H7 (cell line): ENCODE results near the gene CCDC187. TPM values are rescaled to one million over a fixed set of nuclear protein-coding genes. Genes with fewer than 3 reads are reported as not detected.

ENCODE experiments used
- DNase-seq: peaks from one replicate; pipeline ENCODE4 v3.0.0; 2012
- H3K27me3 ChIP-seq: 2 replicates; pipeline ENCODE4 v1.6.0; 2011; ENCODE audit warnings: mild to moderate bottlenecking, low read length; ENCODE audit not compliant: control insufficient read depth, insufficient read depth
- H3K36me3 ChIP-seq: replicated peaks from 2 replicates; pipeline ENCODE4 v1.5.1; 2011; ENCODE audit warnings: low read length; ENCODE audit not compliant: control insufficient read depth, insufficient read depth
- H3K4me3 ChIP-seq: 2 replicates; pipeline ENCODE4 v1.5.1; 2011; ENCODE audit warnings: low read depth, mild to moderate bottlenecking, control low read depth, low read length, moderate library complexity; ENCODE audit not compliant: insufficient read depth
- total RNA-seq: library from RNA; depleted of rRNA; stranded (reverse); fragments of >200 nt; shearing (Covaris generic); gene quantifications from 2 replicates; pipeline ENCODE4 v1.2.3, GENCODE V29; 2014

Gene CCDC187
- total RNA-seq, 1 experiment from 2014 or later, result not detected

DNA sequence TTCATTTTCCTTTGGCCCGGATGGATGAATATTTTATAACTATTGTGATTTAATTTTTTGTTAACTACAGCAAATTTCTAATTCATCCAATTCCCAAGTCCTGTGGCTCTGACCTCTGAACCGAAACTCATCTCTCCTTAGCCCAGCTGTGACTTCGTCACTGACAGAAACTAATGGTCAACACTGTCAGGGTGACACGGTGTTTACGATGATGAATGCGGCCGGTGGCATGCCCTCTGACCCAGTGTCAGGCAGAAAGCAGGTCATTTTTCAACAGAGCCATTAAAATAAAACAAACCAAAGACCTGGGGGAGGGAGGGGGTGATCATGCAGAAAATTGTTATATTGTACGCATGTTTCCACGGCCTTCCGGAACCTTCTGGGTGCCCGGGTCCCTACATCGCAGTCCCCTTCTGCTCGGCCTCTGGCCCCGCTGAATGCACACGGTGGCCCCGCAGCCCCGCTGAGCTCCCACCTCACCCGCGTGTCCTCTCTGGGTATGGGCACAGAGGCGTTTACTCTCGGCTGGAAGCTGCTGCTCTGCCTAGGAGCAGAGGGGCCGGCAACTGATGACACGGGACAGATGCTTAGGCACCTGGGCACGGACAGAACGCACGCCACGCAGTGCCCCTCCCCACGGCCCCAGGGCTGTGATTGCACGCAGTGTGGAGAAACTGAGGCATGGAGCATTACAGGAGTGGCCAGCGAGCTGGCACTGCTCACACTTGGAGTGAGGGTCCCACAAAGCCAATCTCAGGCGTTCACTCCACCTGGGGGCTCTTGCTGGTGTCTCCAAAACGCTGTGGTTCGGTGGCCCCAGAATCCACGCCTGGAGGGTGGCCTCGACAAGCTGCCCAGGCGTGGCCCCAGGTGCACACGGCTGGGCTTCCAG lies 8.1 kb downstream of the CCDC187 start:
- H3K27me3 ChIP-seq, result no peaks in the 10 kb centered on the region
- H3K36me3 ChIP-seq, result no peaks in the 10 kb centered on the region
- no peak for DNase-seq
- H3K4me3 ChIP-seq, result no peak overlapping the region

DNA sequence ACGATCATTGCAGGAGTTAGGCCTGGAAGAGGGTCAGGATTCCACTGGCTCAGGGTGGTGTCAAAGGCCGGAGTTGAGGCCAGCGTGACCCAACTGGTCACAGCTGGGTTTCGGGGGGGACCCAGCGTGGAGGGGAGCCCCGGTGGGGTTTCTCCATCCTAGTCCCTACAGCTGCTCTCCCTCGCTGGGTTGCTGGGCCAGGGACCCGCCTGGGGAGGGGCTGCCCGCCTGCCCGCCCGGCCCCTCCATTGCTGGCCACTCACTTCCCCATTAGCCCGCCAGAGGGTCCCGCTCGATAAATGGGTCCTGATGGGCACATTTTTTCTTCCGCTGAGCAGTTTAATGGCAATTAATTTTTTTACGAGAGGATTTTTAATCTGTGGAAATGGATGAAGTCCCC lies 8.8 kb downstream of the CCDC187 start:
- H3K36me3 ChIP-seq, result no peaks in the 10 kb centered on the region

DNA sequence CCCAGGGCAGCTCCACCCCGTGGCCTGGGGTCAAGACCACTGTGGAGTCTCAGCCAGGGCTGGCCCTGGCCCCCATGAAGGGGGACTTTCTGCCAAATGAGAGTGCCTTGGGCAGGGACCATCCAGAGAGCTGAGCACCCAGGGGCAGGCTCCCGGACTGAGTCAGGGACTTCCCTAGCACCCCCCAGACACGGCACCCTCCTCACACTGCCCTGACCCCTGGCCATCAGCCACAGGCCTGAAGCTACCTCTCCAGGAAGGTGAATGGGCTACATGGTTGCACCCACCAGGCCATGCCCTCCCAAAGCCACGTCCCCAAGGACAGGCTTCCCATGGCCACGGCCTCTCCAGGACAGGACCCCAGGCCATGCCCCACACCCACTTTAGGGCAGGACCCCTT lies 9.5 kb downstream of the CCDC187 start:
- no peak for DNase-seq
- no peaks in the 10 kb centered on the region for H3K27me3 ChIP-seq
- H3K36me3 ChIP-seq, result no peaks in the 10 kb centered on the region
- H3K4me3 ChIP-seq, result no peak overlapping the region

More for the DNA sequence above, 8.8 kb downstream of the CCDC187 start:
- no peak overlapping the region for H3K4me3 ChIP-seq
- no peak for DNase-seq
- no peaks in the 10 kb centered on the region for H3K27me3 ChIP-seq

DNA sequence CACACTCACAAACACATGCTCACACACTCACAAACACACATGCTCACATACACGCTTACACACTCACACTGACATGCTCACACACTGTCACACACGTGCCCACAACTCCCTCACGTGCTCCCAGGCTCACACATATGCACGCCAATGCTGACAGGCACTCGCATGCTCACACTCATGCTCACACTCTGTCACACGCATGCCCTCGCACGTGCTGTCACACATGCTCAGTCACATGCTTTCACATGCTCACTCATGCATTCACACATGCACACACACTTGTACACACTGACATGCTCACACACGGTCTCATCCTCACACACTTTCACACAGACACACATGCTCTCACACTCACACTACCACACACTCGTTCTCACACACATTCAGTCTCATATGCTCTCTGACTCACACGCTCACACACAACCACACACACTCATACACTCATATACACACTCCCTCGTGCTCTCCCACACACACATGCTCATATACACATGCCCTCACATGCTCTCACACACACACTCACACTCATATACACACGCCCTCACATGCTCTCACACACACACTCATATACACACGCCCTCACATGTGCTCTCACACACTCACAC lies 10.3 kb downstream of the CCDC187 start:
- Histone ChIP-seq H3K36me3 (no peaks in the 10 kb centered on the region), H3K27me3 (no peaks in the 10 kb centered on the region), H3K4me3 (no peak overlapping the region)
- DNase-seq, result no peak

DNA sequence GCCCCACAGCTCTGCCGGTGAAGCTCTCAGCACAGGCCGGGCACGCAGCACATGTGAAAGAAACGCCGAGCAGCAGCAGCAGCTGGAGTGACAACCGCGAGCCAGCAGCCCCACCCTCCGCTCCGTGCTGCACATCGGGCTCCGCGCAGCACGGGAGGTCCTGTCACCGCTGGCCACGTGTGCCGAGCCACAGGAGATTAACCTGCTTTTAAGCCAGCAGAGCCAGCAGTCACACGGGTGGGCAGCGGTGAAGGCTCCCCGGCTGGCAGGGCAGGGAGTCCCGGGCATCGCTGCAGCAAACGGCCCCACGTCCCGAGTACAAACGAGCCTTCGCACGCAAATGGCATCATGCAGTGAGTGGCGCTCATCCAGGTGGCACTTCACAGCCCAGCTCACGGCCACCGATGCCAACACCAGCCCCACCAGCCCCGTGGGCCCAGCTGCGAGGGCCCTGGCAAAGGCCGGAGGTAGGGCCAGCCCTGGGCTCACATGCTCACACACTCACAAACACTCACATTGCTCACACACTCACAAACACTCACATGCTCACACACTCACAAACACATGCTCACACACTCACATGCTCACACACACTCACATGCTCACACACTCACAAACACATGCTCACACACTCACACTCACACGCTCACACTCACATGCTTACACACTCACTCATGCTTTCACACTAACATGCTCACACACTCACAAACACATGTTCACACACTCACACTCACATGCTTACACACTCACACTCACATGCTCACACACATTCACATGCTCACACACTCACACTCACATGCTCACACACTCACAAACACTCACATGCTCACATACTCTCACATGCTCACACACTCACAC lies 11.1 kb downstream of the CCDC187 start:
- no peak overlapping the region for H3K4me3 ChIP-seq
- DNase-seq, result no peak
- H3K27me3 ChIP-seq, result no peaks in the 10 kb centered on the region
- H3K36me3 ChIP-seq, result no peaks in the 10 kb centered on the region

DNA sequence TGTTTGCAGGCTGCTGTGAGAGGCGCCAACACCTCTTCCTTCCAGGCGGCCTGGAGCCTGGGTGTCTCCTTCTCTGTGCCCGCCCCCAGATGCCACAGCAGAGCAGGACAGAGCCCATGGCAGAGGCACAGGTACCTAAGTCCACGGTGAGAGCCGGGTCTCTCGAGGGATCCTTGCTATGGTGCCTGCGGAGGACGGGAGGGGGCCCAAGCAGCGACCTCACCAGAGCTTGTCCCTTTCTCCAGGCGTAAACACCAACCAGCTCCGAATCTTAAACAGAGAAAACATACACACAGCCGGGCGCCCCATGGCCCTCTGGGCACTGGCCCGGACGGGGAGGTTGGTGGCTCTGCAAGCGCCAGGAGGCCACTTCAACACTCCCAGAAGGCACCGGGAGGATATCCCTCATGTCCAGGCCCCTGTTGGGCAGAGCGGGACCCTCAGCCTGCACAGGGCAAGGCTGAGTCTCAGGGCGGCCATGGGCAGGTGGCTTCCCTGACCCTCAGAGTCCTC lies 11.8 kb downstream of the CCDC187 start:
- DNase-seq, result no peak
- H3K36me3 ChIP-seq, result no peaks in the 10 kb centered on the region
- H3K27me3 ChIP-seq, result no peaks in the 10 kb centered on the region
- no peak overlapping the region for H3K4me3 ChIP-seq

DNA sequence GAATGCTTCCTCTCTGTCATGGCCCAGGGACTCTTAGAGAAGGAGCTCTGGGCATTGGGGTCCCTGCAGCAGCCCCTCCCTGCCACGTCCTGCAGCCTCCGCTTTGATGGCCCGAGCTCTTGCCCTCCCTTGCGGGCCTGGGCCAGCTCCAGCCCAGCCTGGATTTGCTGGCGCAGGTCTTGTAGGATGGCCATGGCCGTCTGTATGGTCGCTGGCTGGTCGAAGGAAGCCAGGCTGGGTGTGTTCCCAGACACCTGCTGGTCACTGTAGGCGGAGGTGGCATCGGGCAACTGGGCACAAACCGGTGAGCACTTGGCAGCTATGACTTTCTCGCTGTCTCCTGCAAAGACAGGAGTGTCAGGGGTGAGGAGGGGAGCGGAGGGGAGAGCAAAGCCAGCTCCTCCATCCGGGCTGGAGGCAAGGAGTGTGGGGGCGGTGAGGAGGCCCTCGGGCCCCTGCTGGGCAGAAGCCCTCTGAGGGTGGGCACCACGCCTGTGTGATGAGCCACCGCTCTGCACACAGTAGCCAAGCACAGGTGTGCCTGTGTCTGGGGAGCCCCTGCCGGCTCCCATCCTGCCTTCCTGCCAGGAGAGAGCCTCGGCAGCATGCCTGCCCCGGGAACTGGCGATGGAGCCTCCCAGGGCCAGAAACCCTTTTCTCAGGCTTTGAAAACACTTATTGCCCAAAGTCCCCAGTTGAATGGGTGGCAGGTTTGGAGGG lies 12.4 kb downstream of the CCDC187 start:
- no peak overlapping the region for H3K4me3 ChIP-seq
- no peaks in the 10 kb centered on the region for H3K36me3 ChIP-seq
- no peaks in the 10 kb centered on the region for H3K27me3 ChIP-seq
- no peak for DNase-seq

DNA sequence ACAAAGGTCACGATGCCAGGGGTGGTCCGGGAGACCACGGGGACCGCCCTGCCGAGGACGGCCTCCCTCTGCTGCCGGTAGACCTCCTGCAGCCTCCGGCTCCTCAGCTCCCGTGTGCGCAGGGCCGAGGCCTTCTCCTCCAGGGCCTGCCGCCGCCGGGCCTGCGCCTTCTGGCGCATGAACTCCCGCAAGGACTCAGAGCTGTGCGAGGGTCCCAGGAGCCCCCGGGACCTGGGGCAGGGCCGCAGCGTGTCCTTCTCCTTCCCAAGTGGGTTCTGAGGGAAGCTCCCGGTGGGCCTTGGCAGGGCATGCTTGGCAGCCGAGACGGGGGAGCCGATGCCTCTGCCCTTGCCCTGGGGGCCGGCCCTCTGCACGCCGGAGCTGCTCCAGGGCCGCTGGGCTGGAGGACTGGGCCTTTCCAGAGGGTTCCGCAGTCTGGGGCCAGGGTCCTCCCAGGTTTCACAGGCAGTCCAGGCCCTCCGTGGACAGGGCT lies 13.3 kb downstream of the CCDC187 start:
- Histone ChIP-seq H3K4me3 (no peak overlapping the region), H3K27me3 (no peaks in the 10 kb centered on the region), H3K36me3 (no peaks in the 10 kb centered on the region)
- DNase-seq, result no peak

DNA sequence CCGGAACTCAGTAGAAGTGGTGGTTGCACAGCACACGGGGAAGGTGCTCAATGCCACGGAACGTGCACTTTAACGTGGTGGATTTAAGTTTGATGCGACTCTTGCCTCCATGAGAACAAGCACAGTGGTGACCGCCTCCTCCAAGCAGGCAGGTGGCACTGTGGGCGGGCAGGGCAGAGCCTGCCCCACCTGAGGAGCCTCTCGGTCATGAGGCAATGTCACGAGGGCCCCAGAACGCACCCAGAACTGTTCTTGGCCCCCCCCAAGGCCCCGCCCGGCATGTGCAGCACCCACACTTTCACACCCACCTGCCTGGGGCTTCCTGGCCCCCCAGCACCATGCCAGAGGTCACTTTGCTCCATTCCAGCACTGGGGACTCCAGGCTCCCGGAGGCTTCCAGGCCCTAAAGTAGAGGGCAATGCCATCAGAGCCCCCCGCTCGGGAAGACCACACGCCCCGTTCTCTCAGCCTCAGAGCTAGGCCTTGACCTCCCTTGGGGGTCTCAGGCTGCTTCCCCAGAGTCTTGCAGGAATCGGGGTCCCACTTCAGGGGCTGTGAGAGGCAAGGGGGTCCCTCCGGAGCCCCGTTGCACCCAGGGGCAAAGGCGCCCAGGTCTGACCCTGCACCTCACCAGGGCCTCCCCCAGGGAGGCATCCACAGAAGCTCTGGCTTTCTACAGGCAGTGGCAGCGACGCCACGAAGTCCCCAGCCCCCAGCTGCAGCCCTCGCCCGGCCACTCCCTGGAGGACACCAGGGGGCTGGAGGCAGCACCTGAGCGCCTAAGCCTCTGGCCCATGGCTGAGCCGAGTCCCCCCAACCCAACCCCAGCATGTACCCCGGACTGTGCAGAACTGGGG lies 14.0 kb downstream of the CCDC187 start:
- Histone ChIP-seq H3K4me3 (no peak overlapping the region), H3K36me3 (no peaks in the 10 kb centered on the region), H3K27me3 (no peaks in the 10 kb centered on the region)
- DNase-seq, result no peak

DNA sequence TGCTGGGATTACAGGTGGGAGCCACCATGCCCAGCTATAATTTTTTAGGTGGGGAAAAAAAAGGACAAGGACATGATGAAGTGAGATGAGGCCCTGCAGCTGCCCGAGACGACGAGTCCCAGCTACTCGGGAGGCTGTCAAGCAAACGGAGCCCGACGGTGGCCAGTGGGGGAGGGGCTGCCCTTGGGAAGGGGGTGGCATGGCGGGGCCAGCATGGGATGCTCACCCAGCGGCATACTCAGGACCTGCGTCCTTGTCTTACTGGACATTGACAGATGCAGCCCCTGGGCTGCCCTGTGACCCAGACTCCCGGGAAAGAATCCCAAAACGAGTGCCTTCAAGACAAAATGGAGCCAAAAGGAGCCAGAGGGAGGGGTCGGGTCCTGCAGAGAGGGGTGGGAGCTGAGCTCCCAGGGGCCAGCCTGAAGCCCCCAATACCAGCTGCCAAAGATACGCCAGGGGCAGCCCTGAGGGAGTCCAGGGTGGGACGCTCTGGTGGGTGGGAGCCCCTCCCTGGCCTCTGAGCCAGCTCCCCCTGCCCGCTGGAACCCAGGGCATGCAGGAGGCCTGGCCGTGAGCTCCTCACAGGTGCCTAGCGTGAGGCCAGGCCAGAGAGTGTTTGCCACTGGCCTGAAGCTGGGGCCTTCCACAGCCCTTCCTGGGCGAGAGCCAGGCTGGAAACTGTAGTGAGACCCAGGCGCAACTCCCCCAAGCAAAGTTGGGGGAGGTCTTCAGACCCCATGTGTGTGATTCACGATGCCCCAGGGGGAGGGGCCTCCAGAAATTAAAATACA lies 15.7 kb downstream of the CCDC187 start:
- DNase-seq, result no peak
- Histone ChIP-seq H3K4me3 (no peak overlapping the region), H3K36me3 (no peaks in the 10 kb centered on the region), H3K27me3 (no peaks in the 10 kb centered on the region)

DNA sequence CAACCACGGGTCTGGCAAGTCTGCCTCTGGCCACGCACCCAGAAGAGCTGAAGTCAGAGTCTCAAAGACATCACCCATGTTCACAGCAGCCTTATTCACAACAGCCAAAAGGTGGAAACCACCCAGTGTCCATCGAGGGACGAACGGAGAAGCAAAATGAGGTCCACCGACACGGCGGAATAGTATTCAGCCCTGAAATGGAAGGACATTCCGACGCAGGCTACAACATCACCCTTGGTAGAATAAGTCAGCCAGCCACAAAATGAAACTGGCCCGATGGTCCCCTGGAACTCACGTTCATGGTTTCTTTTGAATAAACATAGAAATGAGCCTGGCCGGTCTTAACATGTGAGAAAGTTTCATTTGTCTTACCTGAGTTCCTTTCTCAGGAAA lies 16.9 kb downstream of the CCDC187 start:
- H3K27me3 ChIP-seq, result no peaks in the 10 kb centered on the region
- H3K36me3 ChIP-seq, result no peaks in the 10 kb centered on the region
- H3K4me3 ChIP-seq, result no peak overlapping the region
- no peak for DNase-seq

DNA sequence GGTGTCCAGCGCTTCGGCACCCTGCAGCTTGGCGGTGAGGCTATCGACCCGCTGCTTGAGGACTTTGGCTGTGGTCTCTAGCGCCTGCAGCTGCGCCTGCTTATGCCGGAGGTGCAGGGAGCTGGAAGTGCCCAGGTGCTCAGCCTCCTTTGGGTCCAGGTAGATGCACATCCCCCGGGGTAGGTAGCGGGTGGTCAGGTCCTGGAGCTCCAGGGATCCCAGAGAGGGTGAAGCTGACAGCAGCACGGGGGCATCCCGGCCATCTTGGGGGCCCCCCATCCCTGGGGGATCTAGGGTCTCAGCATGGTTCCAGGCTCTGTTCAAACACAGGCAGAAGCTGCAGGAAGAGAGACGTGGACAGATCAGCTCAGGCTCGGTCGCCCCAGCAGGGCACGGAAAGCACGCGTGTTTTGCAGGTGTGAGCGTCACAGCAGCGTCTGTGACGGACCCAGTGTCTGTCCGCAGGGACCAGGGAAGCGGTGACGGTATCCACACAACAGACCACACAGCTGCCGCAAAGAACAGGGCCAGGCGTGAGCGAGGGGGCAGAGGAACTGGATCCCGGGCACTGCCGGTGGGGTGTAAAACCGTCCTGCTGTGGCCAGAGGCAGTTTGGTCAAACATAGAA lies 17.4 kb downstream of the CCDC187 start:
- no peak overlapping the region for H3K4me3 ChIP-seq
- DNase-seq, result no peak
- H3K36me3 ChIP-seq, result no peaks in the 10 kb centered on the region
- no peaks in the 10 kb centered on the region for H3K27me3 ChIP-seq
